Stomach smooth muscle (tissue), 2 donors: ENCODE data around the gene PDS5A.
"Not testable (repeated sequence)": the region's sequence is repeated elsewhere in the genome, so short reads cannot be mapped to it uniquely, and the experiment has no call there.

Experiments
- H3K27ac ChIP-seq: one replicate; pipeline ENCODE4 v1.7.0; 2013; ENCODE audit warnings: mild to moderate bottlenecking, low read length, inconsistent platforms
- H3K27me3 ChIP-seq, 2 donors: one replicate each; pipeline ENCODE4 v1.7.0; 2013; ENCODE audit warnings: low read length in 2 of 2; ENCODE audit not compliant: insufficient read depth in 2 of 2, control insufficient read depth in 1 of 2
- H3K36me3 ChIP-seq, 2 donors: one replicate each; pipeline ENCODE4 v1.7.0; 2013; ENCODE audit warnings: low read length in 2 of 2; ENCODE audit not compliant: control insufficient read depth in 2 of 2, insufficient read depth in 2 of 2
- H3K4me1 ChIP-seq: one replicate; pipeline ENCODE4 v1.7.0; 2013; ENCODE audit warnings: low read length; ENCODE audit not compliant: control insufficient read depth, insufficient read depth
- H3K4me3 ChIP-seq, 2 donors: one replicate each; pipeline ENCODE4 v1.7.0; 2013; ENCODE audit warnings: low read length in 2 of 2
- H3K9ac ChIP-seq, 2 donors: one replicate each; pipeline ENCODE4 v1.7.0; 2013; ENCODE audit warnings: low read length in 2 of 2, mild to moderate bottlenecking in 1 of 2
- H3K9me3 ChIP-seq, 2 donors: one replicate each; pipeline ENCODE4 v1.7.0; 2013; ENCODE audit warnings: low read length in 2 of 2; ENCODE audit not compliant: control insufficient read depth in 2 of 2
- donor health status: healthy.
- donor health status: Pancreatic carcinoma.

The PDS5A gene

DNA sequence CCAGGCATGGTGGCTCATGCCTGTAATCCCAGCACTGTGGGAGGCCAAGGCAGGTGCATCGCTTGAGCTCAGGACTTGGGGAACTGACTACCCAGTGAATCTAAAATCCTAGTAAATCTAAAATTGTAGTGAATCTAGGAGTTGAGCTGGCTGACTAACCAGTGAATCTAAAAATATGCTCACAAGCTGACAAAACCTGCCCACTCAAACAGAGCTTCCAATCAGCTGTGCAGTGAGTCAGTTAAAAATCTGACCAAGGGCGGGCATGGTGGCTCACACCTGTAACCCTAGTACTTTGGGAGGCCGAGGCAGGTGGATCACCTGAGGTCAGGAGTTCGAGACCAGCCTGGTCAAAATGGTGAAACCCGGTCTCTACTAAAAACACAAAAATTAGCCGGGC, 72.7 kb downstream of the PDS5A start:
- H3K36me3 ChIP-seq, H3K4me1 ChIP-seq, H3K27ac ChIP-seq, H3K4me3 ChIP-seq, H3K9me3 ChIP-seq, H3K9ac ChIP-seq, H3K27me3 ChIP-seq: not testable (repeated sequence)

DNA sequence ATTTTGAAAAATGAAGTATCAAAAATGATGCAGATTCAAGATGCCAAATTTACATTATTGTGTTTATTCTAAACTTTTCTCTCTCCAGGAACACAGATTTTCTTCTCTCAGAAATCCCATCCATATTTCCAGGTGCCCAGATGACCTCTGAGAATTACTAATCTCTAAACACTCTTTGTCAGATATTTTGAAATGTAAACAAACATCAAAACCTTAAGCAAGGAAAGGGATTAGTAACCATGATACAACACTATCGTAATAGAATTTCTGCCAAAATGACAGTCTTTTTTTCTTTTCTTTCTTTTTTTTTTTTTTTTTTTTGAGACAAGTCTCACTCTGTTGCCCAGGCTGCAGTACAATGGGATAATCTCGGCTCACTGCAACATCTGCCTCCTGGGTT, 76.7 kb downstream of the PDS5A start:
- no peak overlapping the region for H3K27ac ChIP-seq
- H3K9ac ChIP-seq = no peak overlapping the region
- H3K27me3 ChIP-seq = no peaks in the 10 kb centered on the region
- no peaks in the 10 kb centered on the region for H3K4me1 ChIP-seq
- H3K4me3 ChIP-seq = no peak overlapping the region
- H3K9me3 ChIP-seq = no peaks in the 10 kb centered on the region
- peaks cover 11 to 27% of the 10 kb centered on the region in 2 donors for H3K36me3 ChIP-seq

DNA sequence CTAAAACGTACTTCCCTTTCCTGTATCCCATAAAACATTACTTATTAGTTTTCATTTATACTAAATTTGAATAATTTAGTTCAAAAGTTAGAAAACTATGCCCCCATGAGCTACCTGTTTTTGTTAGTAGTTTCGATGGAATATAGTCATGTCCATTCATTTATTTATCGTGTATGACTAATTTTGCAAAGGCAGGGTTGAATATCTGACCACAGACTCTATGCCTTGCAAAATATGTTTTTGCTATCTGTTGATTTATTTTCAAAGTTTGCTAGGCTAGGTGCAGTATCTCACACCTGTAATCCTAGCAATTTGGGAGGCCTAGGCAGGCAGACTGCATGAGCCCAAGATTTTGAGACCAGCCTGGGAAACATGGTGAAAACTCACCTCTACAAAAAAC, 78.4 kb downstream of the PDS5A start:
- H3K27ac ChIP-seq = no peak overlapping the region
- no peak overlapping the region for H3K9ac ChIP-seq
- no peak overlapping the region for H3K4me3 ChIP-seq
- H3K27me3 ChIP-seq = no peaks in the 10 kb centered on the region
- no peaks in the 10 kb centered on the region for H3K4me1 ChIP-seq
- H3K9me3 ChIP-seq = no peaks in the 10 kb centered on the region
- H3K36me3 ChIP-seq = peaks cover 15 to 27% of the 10 kb centered on the region in 2 donors

DNA sequence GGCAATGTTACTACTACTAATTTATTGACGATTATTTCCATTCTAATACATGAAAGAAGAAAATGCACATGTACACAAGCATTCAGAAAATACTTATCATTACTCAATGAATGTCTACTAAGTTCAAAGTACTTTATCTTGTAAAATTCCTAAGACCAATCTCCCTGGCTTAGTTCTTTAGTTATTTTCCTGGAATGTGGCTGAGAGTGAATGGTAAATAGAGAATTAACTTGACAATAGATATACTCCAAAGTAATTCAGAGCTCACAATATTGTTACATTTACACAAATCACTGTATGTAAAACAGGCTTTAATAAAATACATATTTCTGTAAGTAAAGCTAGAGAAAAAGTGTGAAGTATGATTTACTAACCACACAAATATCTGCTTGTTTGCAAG, 79.7 kb downstream of the PDS5A start:
- H3K36me3 ChIP-seq = peaks cover 16 to 31% of the 10 kb centered on the region in 2 donors
- no peaks in the 10 kb centered on the region for H3K27me3 ChIP-seq
- no peak overlapping the region for H3K9ac ChIP-seq
- no peaks in the 10 kb centered on the region for H3K9me3 ChIP-seq
- H3K4me3 ChIP-seq = no peak overlapping the region
- no peak overlapping the region for H3K27ac ChIP-seq
- H3K4me1 ChIP-seq = no peaks in the 10 kb centered on the region

DNA sequence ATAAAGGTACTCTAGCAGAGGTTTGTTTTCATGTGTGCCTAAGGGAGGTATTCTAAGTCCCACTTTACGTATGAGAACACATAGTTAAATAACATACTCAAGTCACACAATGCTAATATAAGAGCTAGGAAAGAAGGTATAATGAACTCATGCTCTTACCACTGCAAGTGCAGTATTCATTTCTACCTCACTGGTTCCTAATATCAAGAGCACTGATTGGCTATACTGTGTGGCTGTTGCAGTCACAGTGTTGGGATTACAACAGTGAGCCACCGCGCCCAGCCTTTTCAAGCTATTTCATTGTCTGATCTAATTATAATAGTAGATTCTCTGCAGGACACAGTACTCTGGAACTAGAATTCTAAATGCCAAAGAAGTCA, 84.0 kb downstream of the PDS5A start:
- Histone ChIP-seq H3K9ac (no peak overlapping the region), H3K27me3 (no peaks in the 10 kb centered on the region), H3K36me3 (peaks cover 19 to 30% of the 10 kb centered on the region in 2 donors), H3K4me3 (no peak overlapping the region), H3K9me3 (no peaks in the 10 kb centered on the region), H3K27ac (no peak overlapping the region), H3K4me1 (no peaks in the 10 kb centered on the region)

DNA sequence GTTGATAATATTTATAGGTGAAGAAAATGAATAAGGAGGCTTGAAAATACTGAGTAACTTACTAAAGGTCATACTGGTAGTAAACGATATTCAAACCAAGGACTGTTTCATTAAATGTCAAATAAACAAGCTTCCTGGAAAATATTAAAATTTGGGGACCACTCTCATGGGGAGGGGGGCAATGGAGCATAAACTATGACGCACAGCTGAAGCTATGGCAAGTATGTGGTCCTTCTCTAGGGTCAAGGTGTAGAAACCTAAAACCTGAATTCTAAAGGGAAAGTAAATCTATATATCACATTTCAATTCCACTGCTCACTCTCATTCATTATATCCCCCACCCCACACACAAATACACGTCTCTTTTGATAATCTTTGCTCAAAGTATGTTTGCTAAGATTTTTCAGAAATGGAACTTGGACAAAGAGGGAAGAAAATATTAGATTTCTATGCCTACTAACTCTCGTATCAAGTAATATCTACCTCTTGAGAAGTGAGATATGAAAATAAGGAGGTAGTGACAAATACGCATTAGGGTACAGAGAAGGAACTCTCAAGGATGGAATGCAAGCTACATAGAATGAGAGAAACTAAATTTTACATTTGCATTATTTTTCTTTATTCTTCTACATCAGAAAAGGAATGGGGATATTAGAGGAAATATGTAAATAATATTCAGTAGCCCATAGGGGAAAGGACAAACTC, 84.6 kb downstream of the PDS5A start:
- no peak overlapping the region for H3K4me3 ChIP-seq
- H3K27me3 ChIP-seq = no peaks in the 10 kb centered on the region
- H3K9me3 ChIP-seq = no peaks in the 10 kb centered on the region
- H3K4me1 ChIP-seq = no peaks in the 10 kb centered on the region
- H3K27ac ChIP-seq = no peak overlapping the region
- peaks cover 19 to 27% of the 10 kb centered on the region in 2 donors for H3K36me3 ChIP-seq
- H3K9ac ChIP-seq = no peak overlapping the region

DNA sequence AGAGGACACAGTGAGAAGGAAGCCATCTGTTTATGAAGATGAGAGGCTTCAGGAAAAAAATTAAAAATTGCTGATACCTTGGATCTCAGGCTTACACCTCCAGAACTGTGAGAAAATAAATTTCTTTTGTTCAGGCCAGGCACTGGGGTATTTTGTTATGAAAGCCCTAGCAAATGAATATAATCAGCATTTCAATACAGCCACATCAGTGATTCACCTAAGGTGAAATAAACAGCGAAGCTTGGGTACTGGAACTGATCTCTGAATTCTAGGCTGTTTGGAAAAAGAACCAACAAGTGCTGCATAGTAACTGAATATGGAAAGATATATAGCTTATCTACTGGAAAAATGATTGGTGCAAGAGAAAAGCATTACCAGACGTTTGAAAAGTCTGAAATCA, 88.5 kb downstream of the PDS5A start:
- Histone ChIP-seq H3K36me3 (peaks cover 9 to 16% of the 10 kb centered on the region in 2 donors), H3K9me3 (no peaks in the 10 kb centered on the region), H3K27me3 (no peaks in the 10 kb centered on the region), H3K27ac (no peak overlapping the region), H3K4me3 (no peak overlapping the region), H3K4me1 (no peaks in the 10 kb centered on the region), H3K9ac (no peak overlapping the region)

DNA sequence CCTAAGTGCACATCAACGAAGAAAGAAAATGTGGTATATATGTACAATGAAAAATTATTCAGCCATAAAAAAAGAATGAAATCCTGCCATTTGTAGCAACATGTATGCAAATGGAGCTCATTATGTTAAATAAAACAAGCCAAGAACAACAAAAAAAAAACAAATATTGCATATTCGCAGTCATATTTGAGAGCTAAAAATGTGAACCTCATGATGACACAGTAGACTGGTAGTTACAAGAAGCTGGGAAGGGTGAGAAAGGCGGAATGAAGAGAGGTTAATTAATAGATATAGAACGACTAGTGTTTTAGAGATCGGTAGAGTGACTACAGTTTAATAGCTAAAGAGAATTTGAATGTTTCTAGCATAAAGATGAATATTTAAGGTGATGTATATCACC, 89.2 kb downstream of the PDS5A start:
- Histone ChIP-seq H3K4me3 (no peak overlapping the region), H3K9me3 (no peaks in the 10 kb centered on the region), H3K36me3 (peaks cover 5 to 17% of the 10 kb centered on the region in 2 donors), H3K4me1 (no peaks in the 10 kb centered on the region), H3K27me3 (no peaks in the 10 kb centered on the region), H3K9ac (no peak overlapping the region), H3K27ac (no peak overlapping the region)

DNA sequence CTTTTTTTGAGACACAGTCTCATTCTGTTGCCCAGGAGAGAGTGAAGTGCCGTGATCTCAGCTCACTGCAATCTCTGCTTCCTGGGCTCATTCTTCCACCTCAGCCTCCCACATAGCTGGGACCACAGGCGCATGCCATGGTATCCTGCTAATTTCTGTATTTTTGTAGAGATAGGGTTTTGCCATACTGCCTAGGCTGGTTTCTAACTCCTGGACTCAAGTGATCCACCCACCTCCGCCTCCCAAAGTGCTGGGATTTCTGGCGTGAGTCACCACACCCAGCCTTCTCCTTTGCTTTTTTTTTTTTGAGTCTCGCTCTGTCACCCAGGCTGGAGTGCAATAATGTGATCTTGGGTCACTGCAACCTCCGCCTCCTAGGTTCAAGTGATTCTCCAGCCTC, 94.1 kb downstream of the PDS5A start:
- H3K36me3 ChIP-seq = peaks cover 8 to 10% of the 10 kb centered on the region in 2 donors
- no peaks in the 10 kb centered on the region for H3K4me1 ChIP-seq
- no peaks in the 10 kb centered on the region for H3K9me3 ChIP-seq
- no peak overlapping the region for H3K27ac ChIP-seq
- H3K4me3 ChIP-seq = no peak overlapping the region
- H3K27me3 ChIP-seq = no peaks in the 10 kb centered on the region
- H3K9ac ChIP-seq = no peak overlapping the region

DNA sequence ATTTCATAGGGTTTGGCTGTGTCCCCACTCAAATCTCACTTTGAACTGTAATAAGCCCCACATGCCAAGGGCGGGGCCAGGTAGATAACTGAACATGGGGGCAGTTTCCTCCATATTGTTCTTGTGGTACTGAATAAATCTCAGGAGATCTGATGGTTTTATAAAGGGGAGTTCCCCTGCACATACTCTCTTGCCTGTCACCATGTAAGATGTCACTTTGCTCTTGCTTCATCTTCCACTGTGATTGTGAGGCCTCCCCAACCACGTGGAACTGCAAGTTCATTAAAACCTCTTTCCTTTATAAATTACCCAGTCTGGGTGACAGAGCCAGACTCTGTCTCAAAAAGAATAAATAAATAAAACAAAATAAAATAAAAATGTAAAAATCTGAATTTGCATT, 95.9 kb downstream of the PDS5A start:
- H3K9ac ChIP-seq = no peak overlapping the region
- no peak overlapping the region for H3K27ac ChIP-seq
- H3K27me3 ChIP-seq = no peaks in the 10 kb centered on the region
- H3K4me3 ChIP-seq = no peak overlapping the region
- H3K9me3 ChIP-seq = no peaks in the 10 kb centered on the region
- H3K4me1 ChIP-seq = no peaks in the 10 kb centered on the region
- peaks cover 8 to 10% of the 10 kb centered on the region in 2 donors for H3K36me3 ChIP-seq

DNA sequence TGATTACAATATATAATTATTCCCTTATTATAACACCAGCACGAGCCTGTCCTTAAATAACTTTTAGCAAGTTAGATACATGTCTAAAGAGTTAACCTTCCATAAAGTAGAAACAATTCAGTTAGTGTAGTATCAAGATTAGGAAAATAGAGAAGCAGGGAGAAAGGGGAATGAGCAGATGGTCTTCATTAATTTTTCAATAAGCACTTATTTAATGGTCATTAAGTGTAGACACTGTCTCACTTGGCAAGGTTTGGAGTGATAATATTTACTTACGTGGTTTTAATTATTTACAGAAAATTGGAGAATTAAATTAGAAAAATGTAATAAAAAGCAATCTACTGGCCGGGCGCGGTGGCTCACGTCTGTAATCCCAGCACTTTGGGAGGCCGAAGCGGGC, 99.7 kb downstream of the PDS5A start:
- Histone ChIP-seq H3K9me3 (no peaks in the 10 kb centered on the region), H3K36me3 (peaks cover 11 to 22% of the 10 kb centered on the region in 2 donors), H3K27me3 (no peaks in the 10 kb centered on the region), H3K9ac (no peak overlapping the region), H3K27ac (no peak overlapping the region), H3K4me1 (no peaks in the 10 kb centered on the region), H3K4me3 (no peak overlapping the region)
